MM.1S (cell line): ENCODE data around the gene HMGB1.

ENCODE experiments used
- EZH2 ChIP-seq: fragments of 300-600 bp; sonication (generic); optimal IDR thresholded peaks from 2 replicates; pipeline ENCODE3; 2017; ENCODE audit warnings: low read depth, mild to moderate bottlenecking, antibody characterized with exemption, low read length, mixed read lengths
- TF ChIP-seq, protein P1 (sequence below): fragments of 300-600 bp; sonication (generic); IDR thresholded peaks from 2 replicates; pipeline ENCODE4 v1.5.1; 2016; ENCODE audit warnings: antibody characterized with exemption, low read length, mixed read lengths

GRCh38 chr13:30412346-30412745 is 53.4 kb downstream of the HMGB1 start:
- TF ChIP-seq, protein P1, sequence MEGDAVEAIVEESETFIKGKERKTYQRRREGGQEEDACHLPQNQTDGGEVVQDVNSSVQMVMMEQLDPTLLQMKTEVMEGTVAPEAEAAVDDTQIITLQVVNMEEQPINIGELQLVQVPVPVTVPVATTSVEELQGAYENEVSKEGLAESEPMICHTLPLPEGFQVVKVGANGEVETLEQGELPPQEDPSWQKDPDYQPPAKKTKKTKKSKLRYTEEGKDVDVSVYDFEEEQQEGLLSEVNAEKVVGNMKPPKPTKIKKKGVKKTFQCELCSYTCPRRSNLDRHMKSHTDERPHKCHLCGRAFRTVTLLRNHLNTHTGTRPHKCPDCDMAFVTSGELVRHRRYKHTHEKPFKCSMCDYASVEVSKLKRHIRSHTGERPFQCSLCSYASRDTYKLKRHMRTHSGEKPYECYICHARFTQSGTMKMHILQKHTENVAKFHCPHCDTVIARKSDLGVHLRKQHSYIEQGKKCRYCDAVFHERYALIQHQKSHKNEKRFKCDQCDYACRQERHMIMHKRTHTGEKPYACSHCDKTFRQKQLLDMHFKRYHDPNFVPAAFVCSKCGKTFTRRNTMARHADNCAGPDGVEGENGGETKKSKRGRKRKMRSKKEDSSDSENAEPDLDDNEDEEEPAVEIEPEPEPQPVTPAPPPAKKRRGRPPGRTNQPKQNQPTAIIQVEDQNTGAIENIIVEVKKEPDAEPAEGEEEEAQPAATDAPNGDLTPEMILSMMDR = no peak
- TF ChIP-seq EZH2 = no peak
